Activated CD4-positive, CD25-positive, alpha-beta regulatory T cell treated with anti-CD3 and anti-CD28 coated beads, Interleukin-2, amount 50 U/mL, for 16 hours (primary cell): Measurements from ENCODE around the gene LSS.

Source experiments
- DNase-seq: peaks from one replicate; pipeline ENCODE4 v3.0.0-alpha.2; 2020; ENCODE audit warnings: low read depth, low spot score

Gene LSS

GRCh38 chr21:46139686-46140085 is 88.9 kb downstream of the LSS start:
- DNase-seq = no peak

- no peak for DNase-seq
These were observed 90.1 kb downstream of the LSS start for GRCh38 chr21:46138383-46138970.
